Left lung (tissue), 14 donors: ENCODE data around the gene TTLL8. TPM values are rescaled to one million over a fixed set of nuclear protein-coding genes. Genes with fewer than 3 reads are reported as not detected.

ENCODE experiments used
- ATAC-seq: fragments of 200-7000 bp; cut with Tn5 transposase; one replicate; pipeline ENCODE4 v1.9.1; 2020; ENCODE audit warnings: moderate library complexity
- DNase-seq, 4 donors: peaks; one replicate each; pipeline ENCODE4 v3.0.0-alpha.2; 2013 to 2020
- H3K27ac ChIP-seq, 2 donors: fragments of 200-600 bp; sonication (generic) in 1 of 2; one replicate each; pipeline versions ENCODE4 v1.5.0 to v1.8.0; 2020 to 2021
- H3K27me3 ChIP-seq, 2 donors: fragments of 200-600 bp; sonication (generic) in 1 of 2; one replicate each; pipeline versions ENCODE4 v1.5.0 to v1.8.0; 2020 to 2021
- H3K36me3 ChIP-seq, 2 donors: fragments of 200-600 bp; sonication (generic) in 1 of 2; one replicate each; pipeline versions ENCODE4 v1.5.0 to v1.8.0; 2020 to 2021
- H3K4me1 ChIP-seq, 2 donors: fragments of 200-600 bp; one replicate each; pipeline ENCODE4 v1.8.0; 2021
- H3K4me3 ChIP-seq, 2 donors: fragments of 200-600 bp; sonication (generic) in 1 of 2; one replicate each; pipeline versions ENCODE4 v1.5.0 to v1.8.0; 2020 to 2021; ENCODE audit warnings: mild to moderate bottlenecking in 1 of 2
- H3K9me3 ChIP-seq, 2 donors: fragments of 200-600 bp; sonication (generic) in 1 of 2; one replicate each; pipeline versions ENCODE4 v1.5.0 to v1.8.0; 2020 to 2021
- intact Hi-C, 2 donors: fragments of 100-400 bp; cut with DNase I; formaldehyde crosslinking; loops; one replicate each; pipeline versions ENCODE4 v1.11.2 to v1.14.2; 2022
- long read RNA-seq, 12 donors: library from polyadenylated mRNA in 2 of 12; unstranded in 2 of 12; transcript quantifications; one replicate each; pipeline ENCODE4 v2.0.0 and lab custom pipeline, GENCODE V29; 2019 to 2026
- polyA plus RNA-seq, 6 donors: library from polyadenylated mRNA; unstranded; fragments of 120-200 nt; gene quantifications; one replicate each; pipeline ENCODE4 v1.2.1, GENCODE V29; 2013; ENCODE audit not compliant: insufficient read length in 6 of 6
- total RNA-seq, 2 donors: library from RNA; stranded (reverse); fragmentation: NEBNext Ultra II Directional; extraction: Animal tissue kit (Norgen Biotek cat#: 25700); gene quantifications; one replicate each; pipeline ENCODE4 v1.2.1, GENCODE V29; 2021
- TF ChIP-seq, protein P1 (sequence below), 2 donors: fragments of 200-600 bp; sonication (generic) in 1 of 2; IDR thresholded peaks; one replicate each; pipeline versions ENCODE4 v1.5.0 to v1.8.0; 2021; ENCODE audit warnings: antibody characterized with exemption in 2 of 2
- donor health status: DM: no; HTN: yes; CAD: no.
- donor health status: DM: no; HTN: no; CAD: no.

TTLL8 gene
- total RNA-seq (not detected), polyA plus RNA-seq (not detected)
- long read RNA-seq, donor 1 = 0 reads
- long read RNA-seq, donor 2 = 0 reads
- long read RNA-seq, donor 3 = 0 reads
- long read RNA-seq, donor 4 = 0 reads
- long read RNA-seq, donor 5 = 0 reads
- long read RNA-seq, donor 6, partial matches to known transcripts = 9 of 9 reads
- long read RNA-seq, donor 6, other reads (novel, unspliced or antisense) = 0 of 9 reads
- long read RNA-seq, donor 7 = 0 reads
- long read RNA-seq, donor 8 = 0 reads
- long read RNA-seq, donor 9 = 0 reads
- long read RNA-seq, donor 10 = 0 reads
- long read RNA-seq, donor 11, partial matches to known transcripts = 54 of 54 reads
- long read RNA-seq, donor 11, other reads (novel, unspliced or antisense) = 0 of 54 reads
- long read RNA-seq, donor 12 = 0 reads

- H3K36me3 ChIP-seq = no peaks in the 10 kb centered on the region
- peaks cover 7 to 68% of the 10 kb centered on the region in 2 donors for H3K27me3 ChIP-seq
- TF ChIP-seq, protein P1, sequence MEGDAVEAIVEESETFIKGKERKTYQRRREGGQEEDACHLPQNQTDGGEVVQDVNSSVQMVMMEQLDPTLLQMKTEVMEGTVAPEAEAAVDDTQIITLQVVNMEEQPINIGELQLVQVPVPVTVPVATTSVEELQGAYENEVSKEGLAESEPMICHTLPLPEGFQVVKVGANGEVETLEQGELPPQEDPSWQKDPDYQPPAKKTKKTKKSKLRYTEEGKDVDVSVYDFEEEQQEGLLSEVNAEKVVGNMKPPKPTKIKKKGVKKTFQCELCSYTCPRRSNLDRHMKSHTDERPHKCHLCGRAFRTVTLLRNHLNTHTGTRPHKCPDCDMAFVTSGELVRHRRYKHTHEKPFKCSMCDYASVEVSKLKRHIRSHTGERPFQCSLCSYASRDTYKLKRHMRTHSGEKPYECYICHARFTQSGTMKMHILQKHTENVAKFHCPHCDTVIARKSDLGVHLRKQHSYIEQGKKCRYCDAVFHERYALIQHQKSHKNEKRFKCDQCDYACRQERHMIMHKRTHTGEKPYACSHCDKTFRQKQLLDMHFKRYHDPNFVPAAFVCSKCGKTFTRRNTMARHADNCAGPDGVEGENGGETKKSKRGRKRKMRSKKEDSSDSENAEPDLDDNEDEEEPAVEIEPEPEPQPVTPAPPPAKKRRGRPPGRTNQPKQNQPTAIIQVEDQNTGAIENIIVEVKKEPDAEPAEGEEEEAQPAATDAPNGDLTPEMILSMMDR (IDR thresholded peaks at IDR 0.05) = no peak
- ATAC-seq (no peak), DNase-seq (peak in 1 of 4 donors; percentile 64)
- H3K4me1 ChIP-seq = peaks cover 10 to 20% of the 10 kb centered on the region in 2 donors
- intact Hi-C loops = no loop called here
- H3K9me3 ChIP-seq = peaks cover 0 to 11% of the 10 kb centered on the region in 2 donors
- no peak within 1 kb of the TSS for H3K4me3 ChIP-seq
- H3K27ac ChIP-seq = no peak within 1 kb of the TSS
Observed at GRCh38 chr22:50058061-50058905, at the start of gene TTLL8. TTLL8 (minus strand) TSS chr22:50058298.

GRCh38 chr22:50107529-50107928 lies 49.4 kb upstream of the TTLL8 start:
- TF ChIP-seq, protein P1 (IDR thresholded peaks at IDR 0.05) = no peak
- H3K36me3 ChIP-seq = no peaks in the 10 kb centered on the region
- H3K9me3 ChIP-seq = no peaks in the 10 kb centered on the region
- no peak overlapping the region for H3K27ac ChIP-seq
- DNase-seq (no peak), ATAC-seq (no peak)
- no peak overlapping the region for H3K4me3 ChIP-seq
- intact Hi-C loops = no loop called here
- H3K27me3 ChIP-seq = peaks cover 0 to 7% of the 10 kb centered on the region in 2 donors
- H3K4me1 ChIP-seq = peaks cover 0 to 15% of the 10 kb centered on the region in 2 donors

DNA sequence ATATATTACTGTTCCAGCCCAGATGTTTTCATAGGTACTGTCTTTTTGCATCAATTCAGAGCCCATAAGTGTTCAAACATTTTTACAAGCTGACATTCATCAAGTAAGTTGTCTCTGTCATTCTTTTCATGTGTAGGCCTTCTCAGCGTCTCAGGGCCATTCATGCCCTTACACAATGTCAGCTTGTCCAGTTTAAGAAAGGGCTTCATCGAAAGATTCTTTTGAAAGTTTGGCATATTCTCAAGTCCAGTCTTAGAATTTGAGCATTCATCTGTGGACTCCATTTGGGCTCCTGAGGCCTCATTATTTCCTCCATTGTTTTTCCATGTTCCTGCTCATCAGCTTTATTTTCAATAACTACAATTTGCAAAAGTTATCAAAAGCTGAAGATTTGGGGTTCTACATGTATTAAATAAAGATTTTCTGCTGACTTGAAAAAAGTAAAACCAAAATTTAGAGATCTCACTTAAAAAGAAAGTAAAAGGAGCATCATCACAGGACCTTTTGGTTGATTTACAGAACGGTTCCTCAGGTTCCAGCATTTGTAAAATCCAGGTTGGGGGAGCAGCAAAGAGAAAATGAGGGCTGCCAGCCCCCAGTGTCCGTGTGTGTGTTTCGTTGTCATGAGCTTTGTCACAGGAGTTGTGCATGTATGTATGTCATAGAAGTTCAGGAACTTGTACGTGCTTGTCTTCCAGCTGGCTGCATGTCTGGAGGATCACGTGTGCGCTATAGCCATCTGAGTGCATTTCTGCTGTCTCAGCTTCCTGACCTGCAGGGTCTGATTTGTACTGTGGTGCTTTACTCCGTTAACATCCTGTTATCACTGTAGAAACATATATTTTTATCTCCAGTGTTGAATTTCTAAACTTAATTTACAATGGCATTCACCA lies 47.4 kb upstream of the TTLL8 start:
- ATAC-seq = peak; percentile 64
- intact Hi-C loops = no loop called here
- peak in 2 of 4 donors; percentile 51 to 78 for DNase-seq
- no peaks in the 10 kb centered on the region for H3K4me1 ChIP-seq
- H3K9me3 ChIP-seq = no peaks in the 10 kb centered on the region
- H3K27ac ChIP-seq = no peak overlapping the region
- H3K27me3 ChIP-seq = no peaks in the 10 kb centered on the region
- no peak overlapping the region for H3K4me3 ChIP-seq
- H3K36me3 ChIP-seq = no peaks in the 10 kb centered on the region
- TF ChIP-seq, protein P1 (IDR thresholded peaks at IDR 0.05) = no peak

- Histone ChIP-seq H3K4me1 (no peaks in the 10 kb centered on the region), H3K36me3 (no peaks in the 10 kb centered on the region), H3K4me3 (no peak overlapping the region), H3K27me3 (no peaks in the 10 kb centered on the region), H3K9me3 (no peaks in the 10 kb centered on the region), H3K27ac (no peak overlapping the region)
- intact Hi-C loops = no loop called here
- ATAC-seq = no peak
- TF ChIP-seq, protein P1 (IDR thresholded peaks at IDR 0.05) = no peak
- no peak for DNase-seq
Observed at GRCh38 chr22:50104141-50104544, 46.0 kb upstream of the TTLL8 start.
